ENCODE measurements around the gene STAT2.

- TF ChIP-seq ZNF274 (IDR thresholded peaks at IDR 0.05; ENCODE audit: borderline replicate concordance, low read depth, low read length) (no peak), POLR2AphosphoS5 (IDR thresholded peaks at IDR 0.05; ENCODE audit: control insufficient read depth, insufficient read depth, low read depth, low read length) (no peak)
Observed at GRCh38 chr12:56308714-56309113, 51.2 kb downstream of the STAT2 start.

Data from K562 (cell line).